ENCODE measurements around the gene LRMDA.

GRCh38 chr10:76297358-76297757 lies 865.9 kb downstream of the LRMDA start:
- no peak for TF ChIP-seq TAF1 (IDR thresholded peaks at IDR 0.05; ENCODE audit: low read depth)
- no peak for TF ChIP-seq ZBTB7A (IDR thresholded peaks at IDR 0.05; ENCODE audit: low read depth)
- TF ChIP-seq REST (IDR thresholded peaks at IDR 0.05; ENCODE audit: low read depth) = no peak
- TF ChIP-seq CREB1 (IDR thresholded peaks at IDR 0.05; ENCODE audit: low read depth) = no peak

Data from Ishikawa (cell line).